ENCODE results near the gene CLTRN.
"Not testable (repeated sequence)": the region's sequence is repeated elsewhere in the genome, so short reads cannot be mapped to it uniquely, and the experiment has no call there.

Gene CLTRN

DNA sequence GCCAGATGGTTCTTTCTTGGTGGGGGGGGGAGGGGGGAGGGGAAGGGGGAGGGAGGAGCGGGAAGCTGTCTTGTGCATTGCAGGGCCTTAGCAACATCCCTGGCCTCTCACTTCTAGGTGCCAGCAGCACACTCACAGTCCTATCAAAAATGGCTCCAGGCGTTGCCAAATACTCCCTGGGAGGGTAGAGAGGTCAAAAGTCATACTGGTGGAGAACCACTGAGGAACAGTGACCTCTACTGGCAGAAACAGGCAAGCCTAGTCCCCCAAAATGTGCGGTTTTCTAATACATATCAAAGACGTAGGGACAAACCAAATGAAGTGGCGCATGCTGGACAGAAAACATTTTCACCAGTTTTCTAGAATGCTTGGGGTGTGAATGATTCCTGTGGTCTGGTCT is 17.1 kb downstream of the CLTRN start:
- DNase-seq = not testable (repeated sequence)

DNA sequence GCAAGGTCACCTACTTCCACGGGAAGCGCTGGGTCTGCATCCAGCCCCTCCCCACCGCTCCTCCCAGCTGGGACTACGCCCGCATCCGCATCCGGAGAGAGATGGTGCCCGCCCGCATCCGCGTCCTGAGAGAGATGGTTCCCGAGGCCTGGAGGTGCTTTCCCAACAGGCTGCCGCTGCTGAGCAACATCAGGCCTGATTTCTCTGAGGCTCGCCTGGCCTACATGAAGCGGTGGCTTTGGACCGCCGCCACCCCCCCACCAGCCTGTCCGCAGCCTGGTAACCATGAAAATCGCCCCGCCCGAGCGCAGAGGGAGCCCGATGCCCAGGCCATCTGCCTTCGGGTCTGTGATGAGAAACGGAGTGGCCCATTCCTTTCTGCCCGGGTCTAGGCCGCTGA is 18.1 kb downstream of the CLTRN start:
- DNase-seq = no peak

DNA sequence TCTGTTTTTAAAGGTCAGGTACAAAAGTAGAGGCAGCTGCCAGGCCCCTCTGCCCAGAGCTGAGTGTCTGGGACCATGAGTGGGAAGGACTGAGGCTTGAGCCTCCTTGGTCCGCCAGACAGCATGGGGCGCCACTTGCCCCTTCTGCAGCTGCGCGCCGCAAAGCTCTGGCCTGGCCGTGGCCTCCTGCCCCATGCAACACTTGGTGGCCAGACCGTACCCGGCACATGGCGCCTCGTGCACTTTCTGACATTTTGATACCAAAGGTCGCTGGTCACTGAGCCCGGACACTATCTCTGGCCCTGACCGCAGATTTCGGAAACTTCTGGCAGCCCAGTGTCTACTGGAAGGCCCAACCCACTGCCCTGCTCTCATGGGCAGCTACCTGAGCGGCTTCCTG is 18.6 kb downstream of the CLTRN start:
- no peak for DNase-seq

DNA sequence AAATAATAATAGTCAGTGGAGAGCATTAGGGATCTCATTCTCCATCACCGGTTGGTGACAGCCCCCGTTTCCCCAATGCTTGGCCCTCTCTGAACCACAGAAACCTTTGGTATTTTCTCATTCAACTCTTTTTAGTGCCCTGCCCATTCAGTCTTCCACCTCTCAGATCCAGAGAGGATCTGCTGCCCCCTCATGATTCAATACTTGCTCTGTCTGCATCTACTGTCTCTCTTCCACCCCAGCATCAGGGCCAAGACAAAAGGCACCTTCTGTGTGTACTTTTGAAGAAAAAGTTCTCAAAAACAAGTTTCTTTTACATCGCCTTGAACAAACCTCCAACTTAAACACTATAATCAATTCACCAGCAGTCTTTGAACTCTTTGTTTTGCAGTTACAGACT is 19.3 kb downstream of the CLTRN start:
- no peak for DNase-seq

DNA sequence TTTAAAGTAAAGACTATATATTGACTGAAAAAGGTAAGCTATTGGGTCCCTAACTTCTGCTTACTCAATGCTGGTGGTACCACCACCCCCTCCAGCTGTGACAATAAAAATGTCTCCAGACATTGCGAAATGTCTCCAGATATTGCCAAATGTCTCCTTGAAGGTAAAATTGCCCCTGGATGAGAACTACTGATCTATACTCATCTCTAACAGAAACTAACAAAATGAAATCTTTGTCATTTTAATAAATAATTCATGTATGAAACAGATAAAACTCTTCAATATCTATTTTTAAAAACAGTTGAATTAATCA is 20.1 kb downstream of the CLTRN start:
- no peak for DNase-seq

DNA sequence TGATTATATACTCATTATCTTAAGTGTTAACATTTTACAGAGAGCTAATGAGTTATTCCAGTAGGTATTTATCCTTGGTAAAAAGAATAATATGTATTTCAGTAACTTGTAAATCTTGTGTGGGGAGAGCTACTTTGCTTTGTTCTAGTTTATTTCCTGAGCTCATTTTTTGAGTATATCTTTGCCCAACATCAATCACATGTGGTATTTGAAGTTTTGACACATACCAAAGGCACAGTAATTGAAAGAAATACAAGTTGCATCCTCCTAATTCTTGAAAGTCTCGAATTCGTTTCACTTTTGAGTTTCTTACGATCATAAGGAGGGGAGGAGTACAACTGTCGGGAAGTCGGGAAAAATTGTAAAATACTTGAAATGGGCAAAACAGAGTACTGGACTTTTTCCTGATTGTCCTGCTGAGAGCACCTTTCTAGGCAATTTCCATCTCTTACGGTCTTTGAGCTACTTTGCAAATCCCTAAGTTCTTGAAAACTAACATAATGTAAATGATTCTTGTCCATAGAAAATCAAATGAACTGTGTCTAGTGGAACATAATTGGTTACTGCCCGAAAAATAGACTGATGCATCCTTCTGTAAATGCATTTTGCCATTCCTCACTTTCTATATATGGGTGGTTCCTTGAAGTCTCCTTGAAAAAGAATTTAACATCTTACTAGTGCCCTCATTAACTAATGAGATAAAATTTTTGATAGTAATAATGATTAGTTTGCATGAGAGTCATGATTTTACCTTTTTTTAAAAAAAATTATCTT is 20.6 kb downstream of the CLTRN start:
- DNase-seq = no peak

DNA sequence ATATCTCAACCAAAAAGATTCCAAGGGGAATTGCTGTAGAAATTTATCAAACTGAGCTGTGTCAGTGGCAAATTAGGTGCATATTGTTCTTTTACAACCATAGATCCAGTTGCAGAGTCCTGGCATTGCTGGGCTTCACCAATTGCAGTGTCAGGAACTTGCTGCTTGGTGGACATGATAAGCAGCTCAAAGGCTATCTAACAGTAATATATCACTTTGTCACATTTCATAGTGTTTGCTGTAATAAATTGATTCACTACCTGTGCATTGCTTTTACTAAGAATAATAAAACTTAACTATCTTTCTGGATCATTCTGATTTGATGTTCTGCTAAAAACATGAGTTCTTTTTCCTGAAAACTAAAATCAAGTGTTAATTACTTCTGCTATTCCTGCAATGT is 33.0 kb downstream of the CLTRN start:
- no peak for DNase-seq

DNA sequence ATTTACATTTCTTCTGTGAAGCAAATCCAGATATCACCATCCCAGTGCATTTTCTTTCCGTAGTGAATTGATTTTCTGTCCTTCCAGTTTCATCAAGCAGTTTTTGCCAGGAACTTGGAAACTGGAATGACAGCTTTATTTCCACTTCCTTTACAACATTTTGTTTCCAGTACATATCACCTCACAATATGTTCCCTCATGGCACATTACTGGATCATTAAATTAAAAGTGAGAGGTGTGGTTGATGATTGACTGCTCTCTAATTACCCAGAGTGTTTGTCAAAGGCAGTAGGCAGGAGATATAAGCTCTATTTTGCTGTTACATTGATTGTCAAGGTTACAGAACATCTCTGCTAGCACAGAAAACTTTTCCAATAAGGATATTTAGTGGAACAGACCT is 41.6 kb downstream of the CLTRN start:
- no peak for DNase-seq

DNA sequence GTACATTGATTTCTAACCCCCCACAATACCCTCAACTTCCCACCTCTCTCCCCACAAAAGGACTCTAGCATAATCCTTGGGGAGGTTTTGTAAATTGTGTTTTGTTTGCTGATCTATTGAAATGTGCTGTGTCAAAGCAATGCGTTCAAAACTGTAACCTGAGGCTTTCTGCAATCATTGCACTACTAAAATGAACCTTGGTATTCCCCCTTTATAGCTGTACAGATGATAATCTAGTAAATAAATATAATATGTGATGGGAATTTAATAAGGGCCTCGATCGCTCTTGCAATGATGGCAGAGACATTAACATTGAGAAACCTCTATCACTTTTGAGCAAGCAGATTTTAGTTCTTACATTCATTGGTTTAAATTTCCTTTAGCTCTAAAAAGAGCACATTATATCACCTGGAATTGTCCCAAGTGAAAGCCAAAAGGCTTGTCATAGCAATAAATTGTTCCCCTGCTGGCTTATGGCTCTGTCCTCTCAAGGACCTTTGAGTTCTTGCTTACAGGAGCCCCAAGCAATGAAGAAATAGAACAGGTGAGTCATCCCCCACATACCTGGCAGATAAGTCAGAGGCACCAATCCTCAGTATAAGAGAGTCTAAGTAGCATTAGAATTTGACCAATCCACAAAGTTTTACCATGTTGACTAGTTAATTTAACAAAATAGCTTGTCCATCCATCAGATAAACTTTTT is 45.4 kb downstream of the CLTRN start:
- DNase-seq = no peak

DNA sequence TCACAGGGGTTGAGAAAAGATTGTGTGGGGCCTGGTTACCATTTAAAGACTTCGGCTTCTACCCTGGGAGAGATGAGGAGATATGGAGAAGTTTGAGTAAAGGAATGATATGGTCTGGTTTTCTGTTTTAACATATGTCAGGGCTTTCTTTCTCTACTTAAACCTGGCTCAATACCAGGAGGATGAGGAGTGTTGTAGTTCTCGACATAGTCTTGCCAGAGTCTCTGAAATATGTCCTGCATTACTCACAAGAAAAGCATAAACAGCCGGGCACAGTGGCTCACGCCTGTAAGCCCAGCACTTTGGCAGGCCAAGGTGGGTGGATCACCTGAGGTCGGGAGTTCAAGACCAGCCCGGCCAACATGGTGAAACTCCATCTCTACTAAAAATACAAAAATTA is 47.5 kb downstream of the CLTRN start:
- no peak for DNase-seq

DNA sequence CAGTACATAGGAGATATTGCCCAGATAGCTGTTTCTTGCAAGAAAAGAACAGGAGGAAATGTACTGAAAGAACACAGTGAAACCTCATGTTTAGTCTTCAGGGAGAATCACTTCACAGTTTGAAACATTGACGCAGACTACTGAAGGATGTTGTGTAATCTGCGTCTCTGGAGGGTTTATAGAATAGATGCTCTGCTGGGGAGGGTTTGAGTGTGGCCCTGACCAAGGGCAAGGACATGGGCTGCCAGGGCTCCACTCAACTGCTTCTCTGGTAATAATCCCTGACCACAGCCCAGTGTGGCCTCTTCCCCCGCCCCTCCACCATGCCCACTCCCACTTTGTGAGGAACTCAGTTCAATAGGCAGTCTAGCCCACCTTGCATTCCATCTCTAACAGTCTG is 48.1 kb downstream of the CLTRN start:
- no peak for DNase-seq

DNA sequence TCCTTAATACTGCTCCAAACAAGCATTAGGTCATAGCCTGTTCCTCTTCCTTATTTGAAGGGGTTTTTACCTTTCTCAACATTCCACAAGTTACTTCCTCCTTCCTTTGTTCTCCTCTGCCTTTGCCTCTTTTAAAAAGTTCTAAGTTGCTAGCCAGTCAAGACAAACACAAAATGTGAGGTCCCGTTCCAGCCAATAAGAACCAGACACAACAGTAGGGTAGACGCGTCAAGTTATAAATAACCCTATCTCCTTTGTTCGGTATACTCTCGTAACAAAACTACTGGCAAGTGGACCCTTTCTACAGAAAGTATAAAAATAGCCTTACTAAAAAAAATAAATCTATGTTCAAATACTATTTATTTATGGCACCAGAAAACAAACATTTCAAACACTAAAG is 57.5 kb downstream of the CLTRN start:
- no peak for DNase-seq

DNA sequence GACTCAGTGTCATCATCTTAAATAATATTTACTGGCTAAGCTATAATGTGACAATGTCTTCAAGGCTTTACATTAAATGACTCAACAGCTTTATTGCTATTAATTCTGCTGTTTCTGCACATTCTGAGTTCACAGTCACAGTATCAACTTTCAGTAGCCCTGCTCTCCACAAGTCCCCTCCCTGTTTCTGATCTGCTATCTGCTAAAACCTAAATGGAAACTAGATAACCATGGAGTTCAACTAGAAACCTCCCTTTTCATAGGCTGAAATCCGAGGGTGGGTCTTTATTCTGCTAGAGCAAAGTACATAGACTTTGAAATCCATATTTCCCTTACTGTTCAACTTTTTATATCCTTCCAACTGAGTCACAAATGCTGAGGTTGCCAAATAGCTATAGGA is 58.5 kb downstream of the CLTRN start:
- no peak for DNase-seq

DNA sequence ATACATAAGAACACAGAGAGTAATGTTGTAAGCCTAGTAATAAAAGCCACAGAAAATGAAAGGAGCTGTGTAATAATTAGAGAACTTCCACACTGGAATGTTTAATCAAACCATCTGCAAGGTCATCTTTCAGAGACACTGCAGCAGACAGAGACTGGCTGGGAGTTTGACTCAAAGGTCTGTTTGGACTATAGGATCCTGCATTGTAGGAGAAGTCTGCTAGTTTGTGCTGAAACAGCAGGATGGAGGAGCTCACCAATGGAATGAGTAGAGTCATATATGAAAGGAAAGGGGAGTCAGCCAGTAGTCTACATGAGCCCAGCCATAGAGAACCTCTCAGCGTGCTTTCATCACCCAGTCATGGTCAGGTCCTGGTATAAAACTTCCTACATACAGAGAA is 59.4 kb downstream of the CLTRN start:
- DNase-seq = no peak

DNA sequence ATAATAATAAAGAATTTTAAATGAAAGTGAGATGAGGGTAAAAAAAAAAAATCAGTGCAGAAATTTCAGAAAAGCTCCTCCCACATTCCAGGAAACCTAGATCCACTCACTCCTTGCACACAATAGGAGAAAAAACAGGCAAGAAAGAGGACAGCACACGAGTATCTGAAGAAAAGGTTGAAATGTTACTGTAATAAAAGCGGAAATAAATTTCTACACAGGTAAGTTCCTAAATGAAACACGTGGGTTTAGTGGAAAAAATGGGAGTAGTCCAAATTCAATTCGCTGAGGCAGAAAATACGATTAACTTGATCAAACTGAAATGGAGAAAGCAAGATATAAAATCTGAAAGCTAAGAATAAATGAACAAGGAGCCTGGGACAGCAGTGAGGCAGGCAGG is 61.8 kb downstream of the CLTRN start:
- DNase-seq = no peak

DNA sequence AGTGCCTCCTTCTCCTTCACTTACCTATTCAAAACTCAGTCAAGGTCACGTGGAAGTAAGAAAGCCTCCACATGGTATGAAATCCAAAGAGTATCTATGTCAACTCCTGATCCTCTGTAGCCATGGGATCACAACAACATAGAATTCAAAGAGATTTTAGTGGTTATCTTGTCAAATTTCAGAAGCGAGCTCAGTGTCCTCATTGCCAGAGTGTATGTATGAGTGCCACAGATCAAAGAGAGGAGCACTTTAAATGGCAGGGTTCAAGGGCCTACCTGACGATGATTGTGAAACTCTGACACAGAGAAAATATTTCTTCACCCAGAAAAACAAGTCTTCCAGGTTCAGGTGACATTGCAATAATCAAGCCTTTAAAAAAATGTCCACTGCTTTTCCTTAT is 62.7 kb downstream of the CLTRN start:
- no peak for DNase-seq

DNA sequence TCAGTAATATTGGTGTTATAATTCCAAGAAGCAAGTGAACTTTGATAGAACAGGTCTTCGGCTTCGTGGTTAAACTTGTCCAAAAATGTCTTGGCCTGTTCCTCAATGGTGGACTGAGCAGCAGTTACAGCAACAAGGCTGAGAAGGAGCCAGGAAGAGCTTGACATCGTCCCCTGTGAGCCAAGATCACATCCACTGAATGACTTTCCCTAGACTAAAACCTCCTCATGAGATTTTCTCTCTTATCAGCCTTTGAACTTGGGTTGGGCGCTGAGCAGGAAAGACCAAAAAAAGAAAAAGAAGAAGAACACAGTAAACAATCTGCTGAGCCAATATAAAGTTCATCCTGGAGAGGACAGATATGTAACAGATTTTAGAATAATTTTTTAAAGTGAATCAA is 63.9 kb downstream of the CLTRN start, which contains the start of gene ACE2:
Gene ACE2 (minus strand): TSS at position 216 of the 400 bp plus-strand sequence. CDS start 49 bp downstream, at position 167.
- DNase-seq = no peak

DNA sequence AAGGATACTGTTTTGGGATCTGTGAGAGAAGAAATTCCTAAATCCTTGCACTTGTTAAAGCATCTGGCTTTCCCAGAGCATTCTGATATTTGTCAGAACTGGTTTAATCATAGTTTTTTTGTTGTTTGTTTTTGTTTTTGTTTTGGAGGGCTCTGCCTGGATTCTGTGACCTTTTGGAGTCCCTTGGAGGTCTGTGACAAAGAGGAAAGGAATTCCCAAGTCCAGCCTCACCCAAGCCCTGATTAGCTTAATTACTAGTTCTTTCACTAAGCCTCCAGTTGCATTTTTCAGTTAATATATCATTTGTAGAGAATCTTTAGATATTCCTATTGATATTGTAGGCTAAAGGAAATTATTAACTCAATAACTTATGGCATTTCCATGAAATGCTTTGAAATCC is 64.6 kb downstream of the CLTRN start:
- DNase-seq = no peak

DNA sequence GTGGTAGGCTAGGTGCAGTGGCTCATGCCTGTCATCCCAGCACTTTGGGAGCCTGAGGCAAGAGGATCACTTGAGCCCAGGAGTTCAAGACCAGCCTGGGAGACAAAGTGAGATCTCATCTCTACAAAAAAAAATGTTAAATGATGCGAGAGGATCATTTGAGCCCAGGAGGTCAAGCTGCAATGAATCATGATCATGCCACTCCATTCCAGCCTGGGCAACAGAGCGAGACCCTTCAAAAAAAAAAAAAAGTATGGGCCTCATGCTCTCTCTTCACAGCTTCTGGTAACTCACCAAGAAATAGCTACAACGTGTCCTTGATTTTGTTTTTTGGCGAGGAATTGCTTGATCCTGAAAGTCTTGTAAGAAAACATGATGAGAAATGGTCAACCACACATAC is 65.1 kb downstream of the CLTRN start:
- DNase-seq = no peak

DNA sequence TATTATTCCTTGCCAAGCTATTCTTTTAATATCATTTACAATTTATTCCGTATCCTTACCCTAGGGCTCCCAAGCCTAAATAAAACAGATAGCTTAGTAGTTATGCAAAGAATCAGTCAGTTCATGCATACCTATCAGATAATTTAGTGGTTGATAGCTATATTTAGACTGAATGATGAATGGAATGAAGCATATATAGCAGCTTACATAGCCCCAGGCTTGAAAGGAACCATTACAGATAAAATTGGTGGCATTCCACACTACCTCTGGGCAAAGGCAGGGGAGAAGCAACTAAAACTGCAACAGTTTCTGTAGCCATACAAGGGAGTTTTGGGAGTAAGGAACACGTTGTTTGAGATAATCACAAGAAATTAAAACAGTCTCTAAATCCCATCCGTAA is 66.6 kb downstream of the CLTRN start:
- DNase-seq = no peak

DNA sequence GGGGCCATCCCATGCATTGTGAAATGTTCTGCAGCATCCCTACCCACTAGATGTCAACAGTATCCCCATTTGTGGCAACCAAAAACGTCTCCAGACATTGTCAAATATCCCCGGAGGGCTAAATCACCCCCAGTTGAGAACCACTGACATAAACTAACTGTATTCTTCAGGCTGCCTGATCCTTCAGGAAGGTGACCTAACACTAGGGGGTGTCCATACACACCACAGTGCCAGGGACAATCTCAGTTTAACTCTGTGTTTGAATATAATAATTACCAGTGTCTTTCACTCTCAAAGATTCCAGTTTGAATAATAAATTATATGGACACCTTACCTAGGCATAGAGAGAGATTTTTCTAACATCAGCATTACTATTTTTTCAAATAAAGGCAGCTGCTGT is 70.2 kb downstream of the CLTRN start:
- DNase-seq = no peak

DNA sequence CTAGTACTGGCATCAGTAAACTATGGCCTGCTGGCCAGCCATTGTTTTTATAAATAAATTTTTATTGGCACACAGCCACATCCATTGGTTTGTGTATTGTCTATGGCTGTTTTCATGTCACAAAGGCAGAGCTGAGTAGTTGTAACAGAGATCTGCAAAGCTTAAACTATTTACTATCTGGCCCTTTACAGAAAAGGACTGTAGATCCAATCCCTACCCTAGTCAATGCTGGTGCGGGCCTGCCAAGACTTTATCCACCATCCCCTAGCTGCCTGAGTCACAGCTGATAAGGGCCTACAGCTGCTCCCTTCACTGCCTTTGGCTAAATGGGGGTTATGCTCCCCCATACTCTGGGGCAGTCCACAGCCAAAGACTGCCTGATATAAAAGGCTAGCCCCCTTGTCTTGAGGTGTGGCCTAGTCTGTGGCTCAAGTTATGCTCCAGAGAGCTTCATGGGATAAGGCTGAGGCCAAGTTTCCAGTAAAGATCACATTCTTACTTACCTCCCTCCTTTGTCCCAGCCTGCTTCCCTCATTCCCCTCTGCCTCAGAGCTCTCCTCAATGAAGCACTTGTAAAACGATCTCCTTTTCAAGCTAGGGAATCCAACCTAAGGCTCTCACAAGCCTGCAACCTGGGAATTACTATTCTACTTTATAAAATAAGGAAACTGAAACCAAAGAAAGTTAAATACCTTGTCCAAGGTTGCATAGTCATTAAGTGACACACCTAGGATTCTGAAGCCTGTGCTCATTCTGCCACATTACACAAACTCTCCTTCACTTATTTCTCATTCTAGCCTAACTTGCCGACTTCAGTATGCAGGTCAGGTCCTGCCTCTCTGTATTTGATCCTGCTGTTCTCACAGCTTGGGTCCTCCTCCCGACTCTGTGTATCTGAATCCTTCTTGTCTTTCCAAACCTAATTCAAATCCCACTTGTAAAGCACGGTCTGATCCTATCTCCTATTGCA is 84.5 kb downstream of the CLTRN start:
- no peak for DNase-seq

All from NCI-H2081 (cell line).